ENCODE measurements around the gene CHD1L. TPM values are rescaled to one million over a fixed set of nuclear protein-coding genes. Genes with fewer than 3 reads are reported as not detected.

Gene CHD1L
- total and polyA plus RNA-seq, 2 donors (not counting 3 experiments of a cell fraction or from before 2014, with no cell fraction given): 12.3 to 33.8 TPM

DNA sequence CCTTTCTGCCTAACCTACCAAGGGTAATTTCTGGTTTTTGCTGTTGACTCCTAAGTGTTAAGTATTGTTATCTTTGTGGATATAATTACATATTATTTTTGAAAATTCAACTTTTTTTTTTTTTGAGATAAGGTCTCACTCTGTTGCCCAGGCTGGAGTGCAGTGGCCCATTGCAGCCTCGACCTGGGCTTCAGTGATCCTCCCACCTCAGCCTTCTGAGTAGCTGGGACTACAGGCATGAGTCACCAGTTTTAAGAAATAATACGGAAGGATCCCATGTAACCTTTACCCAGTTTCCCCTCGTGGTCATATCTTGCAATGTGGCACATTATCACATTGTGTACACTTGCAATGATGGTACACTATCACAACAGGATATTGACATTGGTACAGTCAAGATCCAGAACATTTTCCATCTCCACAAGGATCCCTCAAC is 3.1 kb downstream of the CHD1L start:
- Histone ChIP-seq H3K27me3 (ENCODE audit: control insufficient read depth in 2 of 2, insufficient read depth in 2 of 2, low read length in 2 of 2) (no peaks in the 10 kb centered on the region), H3K9me3 (replicated peaks; ENCODE audit: control insufficient read depth, insufficient read depth, low read length) (no peaks in the 10 kb centered on the region), H3K4me3 (replicated peaks in 1 of 3; ENCODE audit: insufficient read depth in 1 of 3, low read depth in 1 of 3, low read length in 3 of 3) (no peak overlapping the region), H4K20me1 (replicated peaks; ENCODE audit: control insufficient read depth, extremely low read depth, insufficient read depth, low read length) (no peaks in the 10 kb centered on the region), H3K9me1 (replicated peaks; ENCODE audit: control insufficient read depth, extremely low read depth, insufficient read depth, low read length) (no peaks in the 10 kb centered on the region), H3K79me2 (ENCODE audit: control insufficient read depth, insufficient read depth, low read length) (peaks cover 70% of the 10 kb centered on the region), H3K27ac (ENCODE audit: insufficient read depth, low read depth, low read length) (no peak overlapping the region), H3K4me1 (ENCODE audit: control insufficient read depth, extremely low read depth, insufficient read depth, low read length) (peaks cover 11% of the 10 kb centered on the region), H2AFZ (ENCODE audit: low read depth, low read length) (no peak overlapping the region), H3K4me2 (ENCODE audit: insufficient read depth, low read length) (no peak overlapping the region), H3K36me3 (ENCODE audit: control insufficient read depth in 2 of 2, extremely low read depth in 1 of 2, insufficient read depth in 2 of 2, low read length in 2 of 2) (no peaks in the 10 kb centered on the region), H3K9ac (replicated peaks; ENCODE audit: extremely low read depth, insufficient read depth, low read length) (no peak overlapping the region)
- intact Hi-C loops (cut with micrococcal nuclease): no loop called here
- CTCF ChIA-PET: no interaction called here
- POLR2A ChIA-PET: no interaction called here
- DNase-seq (ENCODE audit: low read depth, low spot score) (no peak), FAIRE-seq (no peak)
- no TSS peak for BruUV-seq (replicated peaks)
- dilution Hi-C loops (cut with MboI; ENCODE audit: extremely low pct_ligation_motif_present, low sequenced_read_pairs): no loop called here
- TF ChIP-seq POLR2A (IDR thresholded peaks at IDR 0.05; ENCODE audit: low read depth, low read length) (no peak), MYC (IDR thresholded peaks at IDR 0.05; ENCODE audit: low read depth, low read length) (no peak), EZH2 (IDR thresholded peaks at IDR 0.05; ENCODE audit: borderline replicate concordance, low read depth, low read length, severe bottlenecking) (no peak), POLR2AphosphoS5 (IDR thresholded peaks at IDR 0.05; ENCODE audit: insufficient read depth, low read depth, low read length) (no peak), JUN (IDR thresholded peaks at IDR 0.05; ENCODE audit: borderline replicate concordance, insufficient read depth, insufficient read length, low read depth) (no peak), FOS (IDR thresholded peaks at IDR 0.05; ENCODE audit: borderline replicate concordance, insufficient read depth, low read length) (no peak), GATA2 (IDR thresholded peaks at IDR 0.05; ENCODE audit: insufficient read depth, insufficient read length, low read depth, low read length) (no peak)
- TF ChIP-seq, protein P1, sequence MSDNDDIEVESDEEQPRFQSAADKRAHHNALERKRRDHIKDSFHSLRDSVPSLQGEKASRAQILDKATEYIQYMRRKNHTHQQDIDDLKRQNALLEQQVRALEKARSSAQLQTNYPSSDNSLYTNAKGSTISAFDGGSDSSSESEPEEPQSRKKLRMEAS (IDR thresholded peaks at IDR 0.05; ENCODE audit: insufficient read depth, insufficient read length): no peak
- TF ChIP-seq, protein P2, sequence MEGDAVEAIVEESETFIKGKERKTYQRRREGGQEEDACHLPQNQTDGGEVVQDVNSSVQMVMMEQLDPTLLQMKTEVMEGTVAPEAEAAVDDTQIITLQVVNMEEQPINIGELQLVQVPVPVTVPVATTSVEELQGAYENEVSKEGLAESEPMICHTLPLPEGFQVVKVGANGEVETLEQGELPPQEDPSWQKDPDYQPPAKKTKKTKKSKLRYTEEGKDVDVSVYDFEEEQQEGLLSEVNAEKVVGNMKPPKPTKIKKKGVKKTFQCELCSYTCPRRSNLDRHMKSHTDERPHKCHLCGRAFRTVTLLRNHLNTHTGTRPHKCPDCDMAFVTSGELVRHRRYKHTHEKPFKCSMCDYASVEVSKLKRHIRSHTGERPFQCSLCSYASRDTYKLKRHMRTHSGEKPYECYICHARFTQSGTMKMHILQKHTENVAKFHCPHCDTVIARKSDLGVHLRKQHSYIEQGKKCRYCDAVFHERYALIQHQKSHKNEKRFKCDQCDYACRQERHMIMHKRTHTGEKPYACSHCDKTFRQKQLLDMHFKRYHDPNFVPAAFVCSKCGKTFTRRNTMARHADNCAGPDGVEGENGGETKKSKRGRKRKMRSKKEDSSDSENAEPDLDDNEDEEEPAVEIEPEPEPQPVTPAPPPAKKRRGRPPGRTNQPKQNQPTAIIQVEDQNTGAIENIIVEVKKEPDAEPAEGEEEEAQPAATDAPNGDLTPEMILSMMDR (IDR thresholded peaks at IDR 0.05; ENCODE audit: extremely low read depth in 1 of 2, insufficient read depth in 1 of 2, low read depth in 1 of 2, low read length in 2 of 2): no peak

Measured in endothelial cell of umbilical vein (primary cell).